H1 (cell line): ENCODE measurements around the gene DIP2B.

Source experiments
- EP300 ChIP-seq, 2 experiments: IDR thresholded peaks; 1 replicate in 1 of 2; 2 replicates in 1 of 2; pipeline ENCODE4 v1.6.1; 2011 to 2012; ENCODE audit warnings: low read depth in 2 of 2, low read length in 2 of 2, mild to moderate bottlenecking in 2 of 2, borderline replicate concordance in 1 of 2, inconsistent platforms in 1 of 2, moderate library complexity in 1 of 2
- RFX5 ChIP-seq: IDR thresholded peaks from 2 replicates; pipeline ENCODE4 v1.6.1; 2011; ENCODE audit warnings: low read depth, low read length, improper control_type of control experiment, borderline replicate concordance
- TF ChIP-seq, protein P1 (sequence below): IDR thresholded peaks from 2 replicates; pipeline ENCODE4 v1.6.1; 2012; ENCODE audit warnings: inconsistent platforms

DNA sequence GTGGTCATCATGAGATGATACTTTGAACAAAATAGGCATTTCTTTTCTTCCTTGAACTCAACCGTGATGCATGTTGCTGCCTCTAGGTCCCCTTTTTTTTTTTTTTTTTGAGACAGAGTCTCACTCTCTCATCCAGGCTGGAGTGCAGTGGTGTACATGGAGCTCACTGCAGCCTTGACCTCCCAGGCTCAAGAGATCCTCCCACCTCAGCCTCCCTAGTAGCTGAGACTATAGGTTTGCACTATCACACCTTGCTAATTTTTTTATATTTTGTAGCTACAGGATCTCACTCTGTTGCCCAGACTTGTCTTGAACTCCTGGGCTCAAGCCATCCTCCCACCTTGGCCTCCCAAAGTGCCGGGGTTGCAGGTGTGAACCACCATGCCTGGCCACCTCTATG, 20.6 kb downstream of the DIP2B start:
- no peak for TF ChIP-seq EP300 (IDR thresholded peaks at IDR 0.05; ENCODE audit: borderline replicate concordance in 1 of 2, low read depth in 2 of 2, low read length in 2 of 2)
- TF ChIP-seq RFX5, result no peak
- TF ChIP-seq, protein P1, sequence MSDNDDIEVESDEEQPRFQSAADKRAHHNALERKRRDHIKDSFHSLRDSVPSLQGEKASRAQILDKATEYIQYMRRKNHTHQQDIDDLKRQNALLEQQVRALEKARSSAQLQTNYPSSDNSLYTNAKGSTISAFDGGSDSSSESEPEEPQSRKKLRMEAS, result no peak
